GM18519 (cell line): ENCODE data around the gene PIR.

Experiments
- ATAC-seq: cut with Tn5 transposase; IDR thresholded peaks from one replicate; pipeline ENCODE4 v1.9.1; 2021; ENCODE audit warnings: mild to moderate bottlenecking, moderate library complexity; ENCODE audit not compliant: unreplicated experiment, low FRiP score

The PIR gene

GRCh38 chrX:15359701-15360100 lies 133.4 kb downstream of the PIR start:
- no peak for ATAC-seq

- ATAC-seq = peak; percentile 77
Observed at GRCh38 chrX:15358533-15358932, 134.6 kb downstream of the PIR start.

- ATAC-seq = no peak
Observed at GRCh38 chrX:15356444-15356843, 136.7 kb downstream of the PIR start.

GRCh38 chrX:15350329-15350996 lies 142.7 kb downstream of the PIR start:
- no peak for ATAC-seq

GRCh38 chrX:15349046-15349445 lies 144.1 kb downstream of the PIR start:
- ATAC-seq = no peak

- no peak for ATAC-seq
Observed at GRCh38 chrX:15345976-15346375, 147.2 kb downstream of the PIR start.

GRCh38 chrX:15344106-15344505 lies 149.0 kb downstream of the PIR start:
- ATAC-seq = no peak

GRCh38 chrX:15343075-15343476 lies 150.1 kb downstream of the PIR start:
- ATAC-seq = no peak

- no peak for ATAC-seq
Observed at GRCh38 chrX:15340867-15341266, 152.3 kb downstream of the PIR start.

GRCh38 chrX:15336023-15336413 lies 157.1 kb downstream of the PIR start:
- ATAC-seq = no peak

- ATAC-seq = peak; percentile 98
Observed at GRCh38 chrX:15335135-15336022, 157.8 kb downstream of the PIR start, which contains the start of gene PIGA. Gene PIGA (minus strand): TSS chrX:15335523. CDS start chrX:15331930, 3,593 bp downstream.
